H1 (cell line): ENCODE measurements around the gene ADCY7. TPM values are rescaled to one million over a fixed set of nuclear protein-coding genes. Genes with fewer than 3 reads are reported as not detected.

Experiments used
- CTCF ChIA-PET: fragments of 300-600 bp; sonication (Branson Sonifier 250); formaldehyde crosslinking; loops from one replicate; lab custom pipeline; 2021; ENCODE audit not compliant: partially characterized antibody; lab: Charles Lee
- POLR2A ChIA-PET: fragments of 300-600 bp; sonication (Branson Sonifier 250); formaldehyde crosslinking; loops from one replicate; lab custom pipeline; 2021; ENCODE audit warnings: inconsistent platforms; ENCODE audit not compliant: partially characterized antibody; lab: Charles Lee
- DNase-seq, 2 experiments: peaks; one replicate each; pipeline versions ENCODE4 v3.0.0 to v3.0.0-alpha.2; 2010 to 2022; ENCODE audit warnings: low spot score in 2 of 2, low read depth in 1 of 2, mixed read lengths in 1 of 2
- FAIRE-seq: peaks from 2 replicates; lab custom pipeline; 2011; peaks lifted over from hg19 to GRCh38; lab: Jason Lieb, UNC
- H2AFZ ChIP-seq: 2 replicates; pipeline ENCODE4 v1.8.1; 2012; ENCODE audit warnings: low read length, inconsistent platforms
- H2AK5ac ChIP-seq: 2 replicates; pipeline ENCODE4 v1.6.1; 2013; ENCODE audit warnings: low read depth, low read length
- H2BK120ac ChIP-seq: replicated peaks from 2 replicates; pipeline ENCODE3; 2013; ENCODE audit warnings: low read depth, low read length, inconsistent platforms
- H2BK12ac ChIP-seq: 2 replicates; pipeline ENCODE4 v1.6.1; 2013; ENCODE audit warnings: low read depth, low read length
- H2BK15ac ChIP-seq: 2 replicates; pipeline ENCODE4 v1.6.1; 2013; ENCODE audit warnings: low read length
- H2BK20ac ChIP-seq: 2 replicates; pipeline ENCODE4 v1.6.1; 2013; ENCODE audit warnings: low read length
- H2BK5ac ChIP-seq: 2 replicates; pipeline ENCODE4 v1.6.1; 2013; ENCODE audit warnings: low read depth, low read length
- H3K14ac ChIP-seq: 2 replicates; pipeline ENCODE4 v1.6.1; 2013; ENCODE audit warnings: inconsistent platforms; ENCODE audit not compliant: insufficient read length
- H3K18ac ChIP-seq: 2 replicates; pipeline ENCODE4 v1.6.1; 2013; ENCODE audit warnings: low read length; ENCODE audit errors: extremely low read depth
- H3K23ac ChIP-seq: 2 replicates; pipeline ENCODE4 v1.6.1; 2013; ENCODE audit warnings: inconsistent platforms; ENCODE audit not compliant: insufficient read length
- H3K23me2 ChIP-seq: 2 replicates; pipeline ENCODE4 v1.6.1; 2013; ENCODE audit warnings: low read depth, low read length
- H3K27ac ChIP-seq: 2 replicates; pipeline ENCODE4 v1.6.1; 2011; ENCODE audit warnings: low read depth, low read length, inconsistent platforms
- H3K27me3 ChIP-seq, 4 experiments: replicated peaks in 1 of 4; 1 replicate in 1 of 4; 2 replicates in 3 of 4; pipeline versions ENCODE4 v1.6.1 to v1.8.1; 2011 to 2013; ENCODE audit warnings: low read length in 3 of 4, mild to moderate bottlenecking in 3 of 4, inconsistent platforms in 2 of 4, mixed read lengths in 2 of 4, moderate library complexity in 1 of 4; ENCODE audit not compliant: control insufficient read depth in 3 of 4, insufficient read depth in 3 of 4; ENCODE audit errors: extremely low read depth in 1 of 4
- H3K36me3 ChIP-seq, 4 experiments: 2 replicates each; pipeline versions ENCODE4 v1.6.1 to v1.8.1; 2011 to 2013; ENCODE audit warnings: mild to moderate bottlenecking in 4 of 4, low read length in 3 of 4, moderate library complexity in 2 of 4, control low read depth in 1 of 4, inconsistent platforms in 1 of 4; ENCODE audit not compliant: insufficient read depth in 4 of 4, control insufficient read depth in 2 of 4
- H3K4ac ChIP-seq: replicated peaks from 2 replicates; pipeline ENCODE3; 2013; ENCODE audit warnings: low read length, low read depth, mixed read lengths, inconsistent platforms; ENCODE audit not compliant: insufficient read length
- H3K4me1 ChIP-seq, 4 experiments: replicated peaks in 1 of 4; 1 replicate in 1 of 4; 2 replicates in 3 of 4; pipeline versions ENCODE4 v1.6.1 to v1.8.1; 2011 to 2013; ENCODE audit warnings: low read length in 3 of 4, inconsistent platforms in 2 of 4, mixed read lengths in 1 of 4; ENCODE audit not compliant: insufficient read depth in 4 of 4, control insufficient read depth in 3 of 4
- H3K4me2 ChIP-seq, 2 experiments: 2 replicates each; pipeline versions ENCODE4 v1.6.1 to v1.8.1; 2011 to 2013; ENCODE audit warnings: low read depth in 2 of 2, low read length in 2 of 2, control low read depth in 1 of 2, inconsistent platforms in 1 of 2, mild to moderate bottlenecking in 1 of 2; ENCODE audit not compliant: insufficient read depth in 1 of 2
- H3K4me3 ChIP-seq, 4 experiments: fragments of 200-600, 300-600 bp in 1 of 4; sonication (generic), shearing (Covaris generic), sonication (Bioruptor Twin) in 1 of 4; 2 replicates each; pipeline versions ENCODE4 v1.5.1 to v1.8.1; 2011 to 2016; ENCODE audit warnings: low read length in 4 of 4, low read depth in 3 of 4, control low read depth in 2 of 4, inconsistent platforms in 2 of 4, mild to moderate bottlenecking in 2 of 4, mixed read lengths in 1 of 4, moderate library complexity in 1 of 4; ENCODE audit not compliant: insufficient read depth in 2 of 4; ENCODE audit errors: extremely low read depth in 1 of 4
- H3K56ac ChIP-seq: replicated peaks from 2 replicates; pipeline ENCODE3; 2013; ENCODE audit warnings: low read depth, mild to moderate bottlenecking, mixed read lengths, low read length, inconsistent platforms; ENCODE audit not compliant: insufficient read length
- H3K79me1 ChIP-seq: 2 replicates; pipeline ENCODE4 v1.6.1; 2013; ENCODE audit warnings: low read depth, low read length, control low read depth
- H3K79me2 ChIP-seq, 2 experiments: 2 replicates each; pipeline versions ENCODE4 v1.6.1 to v1.8.1; 2012 to 2013; ENCODE audit warnings: low read length in 2 of 2, mild to moderate bottlenecking in 2 of 2, inconsistent platforms in 1 of 2; ENCODE audit not compliant: insufficient read depth in 2 of 2, control insufficient read depth in 1 of 2
- H3K9ac ChIP-seq, 4 experiments: replicated peaks in 1 of 4; 1 replicate in 1 of 4; 2 replicates in 3 of 4; pipeline versions ENCODE4 v1.6.1 to v1.8.1; 2011 to 2013; ENCODE audit warnings: low read depth in 3 of 4, low read length in 3 of 4, control low read depth in 2 of 4, mild to moderate bottlenecking in 2 of 4, moderate library complexity in 2 of 4, inconsistent platforms in 1 of 4; ENCODE audit errors: extremely low read depth in 1 of 4
- H3K9me3 ChIP-seq, 2 experiments: 2 replicates each; pipeline versions ENCODE4 v1.6.1 to v1.8.1; 2012 to 2013; ENCODE audit warnings: mild to moderate bottlenecking in 2 of 2, moderate library complexity in 2 of 2, control low read depth in 1 of 2, inconsistent platforms in 1 of 2, low read depth in 1 of 2, low read length in 1 of 2, mixed read lengths in 1 of 2; ENCODE audit not compliant: insufficient read depth in 2 of 2
- H4K20me1 ChIP-seq, 2 experiments: replicated peaks in 1 of 2; 2 replicates each; pipeline versions ENCODE3 to v1.8.1; 2011 to 2013; ENCODE audit warnings: inconsistent platforms in 2 of 2, low read length in 2 of 2, mild to moderate bottlenecking in 1 of 2; ENCODE audit not compliant: insufficient read depth in 2 of 2, control insufficient read depth in 1 of 2
- H4K5ac ChIP-seq: 2 replicates; pipeline ENCODE4 v1.6.1; 2013; ENCODE audit warnings: low read length, low read depth, mixed read lengths, inconsistent platforms; ENCODE audit not compliant: insufficient read length
- H4K8ac ChIP-seq: 2 replicates; pipeline ENCODE4 v1.8.0; 2013; ENCODE audit warnings: mild to moderate bottlenecking, moderate library complexity, low read length, inconsistent platforms; ENCODE audit not compliant: insufficient read depth; ENCODE audit errors: extremely low read depth
- H4K91ac ChIP-seq: replicated peaks from 2 replicates; pipeline ENCODE3; 2013; ENCODE audit warnings: low read length, mixed read lengths, inconsistent platforms; ENCODE audit not compliant: insufficient read length
- ASH2L ChIP-seq: fragments of 200-600, 300-600 bp; sonication (generic); IDR thresholded peaks from one replicate; pipeline ENCODE4 v1.7.1; 2017; ENCODE audit warnings: low read length
- CTCF ChIP-seq, 3 experiments: IDR thresholded peaks; 1 replicate in 2 of 3; 2 replicates in 1 of 3; pipeline versions ENCODE4 v1.5.1 to v1.6.1; 2011; ENCODE audit warnings: low read length in 3 of 3, mild to moderate bottlenecking in 3 of 3, inconsistent platforms in 2 of 3, low read depth in 1 of 3, moderate library complexity in 1 of 3; ENCODE audit not compliant: insufficient read depth in 1 of 3; ENCODE audit errors: control extremely low read depth in 1 of 3
- SP4 ChIP-seq: IDR thresholded peaks from 2 replicates; pipeline ENCODE4 v1.6.1; 2012; ENCODE audit warnings: low read length, inconsistent platforms
- WGBS, 2 experiments: shearing (Covaris generic) in 1 of 2; methylation state at CpG; one replicate each; pipeline versions ENCODE4 v1.1.6 to v1.1.7; 2013 to 2015; ENCODE audit warnings: low lambda C conversion rate in 2 of 2, mixed read lengths in 2 of 2, inconsistent platforms in 1 of 2, low coverage in 1 of 2, missing lambda C conversion rate in 1 of 2; ENCODE audit not compliant: insufficient replicate concordance in 2 of 2, insufficient coverage in 1 of 2, insufficient read length in 1 of 2; ENCODE audit errors: extremely low coverage in 1 of 2, missing lambda C conversion rate in 1 of 2; 5-methylcytosine and 5-hydroxymethylcytosine counted together
- polyA plus RNA-seq, 7 experiments: library from polyadenylated mRNA; depleted of rRNA in 3 of 7; stranded (reverse) in 5 of 7; unstranded in 2 of 7; fragments of >200 nt in 5 of 7; fragments of 200-250 nt in 2 of 7; gene quantifications; 1 replicate in 5 of 7; 2 replicates in 1 of 7; 4 replicates in 1 of 7; pipeline versions ENCODE4 v1.2.1 to v1.2.3, GENCODE V29; 2011 to 2013; ENCODE audit warnings: missing spikeins in 2 of 7, mixed read lengths in 2 of 7
- total RNA-seq: library from RNA; stranded (reverse); fragmentation: NEBNext Ultra II Directional; extraction: Animal tissue kit (Norgen Biotek cat#: 25700); gene quantifications from 2 replicates; pipeline ENCODE4 v1.2.1, GENCODE V29; 2021

ADCY7 gene
- total and polyA plus RNA-seq, 2 of the 8 experiments (the other 6 are each of a cell fraction or from before 2014, with no cell fraction given) = 2.4 to 5.1 TPM

GRCh38 chr16:50272111-50272571 lies 5.8 kb downstream of the ADCY7 start:
- no peak overlapping the region for H2BK20ac ChIP-seq
- H3K9me3 ChIP-seq = no peaks in the 10 kb centered on the region
- no peak overlapping the region for H3K9ac ChIP-seq
- no peaks in the 10 kb centered on the region for H3K27me3 ChIP-seq
- no peak overlapping the region for H3K4ac ChIP-seq
- H3K79me2 ChIP-seq = no peaks in the 10 kb centered on the region
- H2BK120ac ChIP-seq = no peak overlapping the region
- peak overlapping the region; percentile 82; the same call in 1 of the 2 replicates for H4K8ac ChIP-seq
- H3K27ac ChIP-seq = no peak overlapping the region
- no peak overlapping the region for H3K56ac ChIP-seq
- H2BK5ac ChIP-seq = no peak overlapping the region
- no peaks in the 10 kb centered on the region for H3K23me2 ChIP-seq
- ChIA-PET CTCF (interaction anchor here (1.1 kb wide), 1 partner anchor 37 kb away, joined by 3 read pairs; no protein-coding TSS in a partner anchor), POLR2A (no interaction called here)
- no peak for TF ChIP-seq CTCF (IDR thresholded peaks at IDR 0.05; ENCODE audit: control extremely low read depth in 1 of 3, insufficient read depth in 1 of 3, low read depth in 1 of 3, low read length in 3 of 3)
- no peak for TF ChIP-seq ASH2L
- no peak for TF ChIP-seq SP4
- no peaks in the 10 kb centered on the region for H3K36me3 ChIP-seq
- peaks cover 0 to 2% of the 10 kb centered on the region in 2 experiments for H4K20me1 ChIP-seq
- DNase-seq (no peak), FAIRE-seq (no peak)
- H3K14ac ChIP-seq = no peak overlapping the region
- no peak overlapping the region for H2AFZ ChIP-seq
- no peak overlapping the region for H4K5ac ChIP-seq
- no peak overlapping the region for H3K4me3 ChIP-seq
- no peak overlapping the region for H3K23ac ChIP-seq
- H2BK12ac ChIP-seq = peak overlapping the region; percentile 9; the same call in 1 of the 2 replicates
- 0 out of 2 replicates have a peak, but pooled peaks cover 3% of the 10 kb centered on the region for H3K79me1 ChIP-seq
- H4K91ac ChIP-seq = no peak overlapping the region
- H3K4me2 ChIP-seq = no peak overlapping the region
- 93% methylated on average over 7 of the region's 7 CpGs; no CpG with 5 or more reads in 1 of the 2 experiments for WGBS, 2 experiments
- H3K4me1 ChIP-seq = peaks cover 0 to 4% (median under 1%) of the 10 kb centered on the region in 4 experiments; a peak in 2 of 7 replicates
- H2AK5ac ChIP-seq = no peak overlapping the region
- no peak overlapping the region for H3K18ac ChIP-seq
- no peak overlapping the region for H2BK15ac ChIP-seq
